ENCODE measurements around the gene TRAPPC12.

GRCh38 chr2:3396920-3397559, 17.5 kb downstream of the TRAPPC12 start:
- no peak for TF ChIP-seq CTCF (IDR thresholded peaks at IDR 0.05; ENCODE audit: poor library complexity, severe bottlenecking)
- TF ChIP-seq TAF1 (IDR thresholded peaks at IDR 0.05; ENCODE audit: low read depth): no peak
- no peak for TF ChIP-seq EZH2 (IDR thresholded peaks at IDR 0.05; ENCODE audit: borderline replicate concordance, insufficient read depth, low read length, poor library complexity, severe bottlenecking)
- TF ChIP-seq MXI1 (conservative IDR thresholded peaks at IDR 0.05; ENCODE audit: poor library complexity, severe bottlenecking): no peak
- TF ChIP-seq EP300 (conservative IDR thresholded peaks at IDR 0.05; ENCODE audit: poor library complexity, severe bottlenecking): no peak
- no peak for TF ChIP-seq REST (IDR thresholded peaks at IDR 0.05; ENCODE audit: borderline replicate concordance)
- TF ChIP-seq POLR2AphosphoS5 (IDR thresholded peaks at IDR 0.05): no peak
